Left ventricle myocardium superior (tissue), 1 donor: ENCODE data around the gene CD40. TPM values are rescaled to one million over a fixed set of nuclear protein-coding genes. Genes with fewer than 3 reads are reported as not detected.
"Not testable (repeated sequence)": the region's sequence is repeated elsewhere in the genome, so short reads cannot be mapped to it uniquely, and the experiment has no call there.

Experiments used
- ATAC-seq: fragments of 200-7000 bp; cut with Tn5 transposase; one replicate; pipeline ENCODE4 v1.9.1; 2020; ENCODE audit warnings: mild to moderate bottlenecking, moderate library complexity
- DNase-seq: peaks from one replicate; pipeline ENCODE4 v3.0.0-alpha.2; 2020
- intact Hi-C: fragments of 100-400 bp; cut with micrococcal nuclease; formaldehyde crosslinking; loops from one replicate; pipeline ENCODE4 v1.11.0; 2022
- total RNA-seq: library from RNA; stranded (reverse); fragmentation: NEBNext Ultra II Directional; extraction: Animal tissue kit (Norgen Biotek cat#: 25700); gene quantifications from one replicate; pipeline ENCODE4 v1.2.1, GENCODE V29; 2021
- donor health status: DM: no; HTN: yes; CAD: no; lungs with severe emphysema.

CD40 gene
- total RNA-seq, 1 donor from 2014 or later: 6.7 TPM

DNA sequence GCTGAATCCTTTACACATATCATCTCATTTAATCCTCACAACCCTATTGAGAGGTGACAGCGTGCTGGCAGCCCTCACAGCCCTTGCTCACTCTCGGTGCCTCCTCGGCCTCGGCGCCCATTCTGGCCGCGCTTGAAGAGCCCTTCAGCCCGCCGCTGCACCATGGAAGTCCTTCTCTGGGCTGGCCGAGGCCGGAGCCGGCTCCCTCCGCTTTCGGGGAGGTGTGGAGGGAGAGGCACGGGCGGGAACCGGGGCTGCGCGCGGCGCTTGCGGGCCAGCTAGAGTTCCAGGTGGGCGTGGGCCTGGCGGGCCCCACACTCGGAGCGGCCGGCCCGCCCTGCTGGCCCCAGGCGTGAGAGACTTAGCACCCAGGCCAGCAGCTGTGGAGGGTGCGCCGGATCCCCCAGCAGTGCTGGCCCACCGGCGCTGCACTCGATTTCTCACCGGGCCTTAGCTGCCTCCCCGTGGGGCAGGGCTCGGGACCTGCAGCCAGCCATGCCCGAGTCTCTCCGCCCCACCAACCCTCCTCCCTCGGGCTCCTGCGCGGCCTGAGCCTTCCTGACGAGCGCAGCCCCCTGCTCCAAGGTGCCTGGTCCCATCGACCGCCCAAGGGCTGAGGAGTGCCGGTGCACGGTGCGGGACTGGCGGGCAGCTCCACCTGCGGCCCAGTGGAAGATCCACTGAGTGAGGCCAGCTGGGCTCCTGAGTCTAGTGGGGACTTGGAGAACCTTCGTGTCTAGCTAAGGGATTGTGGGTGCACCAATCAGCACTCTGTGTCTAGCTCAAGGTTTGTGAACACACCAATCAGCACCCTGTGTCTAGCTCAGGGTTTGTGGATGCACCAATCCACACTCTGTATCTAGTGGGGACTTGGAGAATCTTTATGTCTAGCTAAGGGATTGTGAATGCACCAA, 26.2 kb upstream of the CD40 start:
- DNase-seq: peak; percentile 30
- intact Hi-C loops, ATAC-seq: not testable (repeated sequence)

DNA sequence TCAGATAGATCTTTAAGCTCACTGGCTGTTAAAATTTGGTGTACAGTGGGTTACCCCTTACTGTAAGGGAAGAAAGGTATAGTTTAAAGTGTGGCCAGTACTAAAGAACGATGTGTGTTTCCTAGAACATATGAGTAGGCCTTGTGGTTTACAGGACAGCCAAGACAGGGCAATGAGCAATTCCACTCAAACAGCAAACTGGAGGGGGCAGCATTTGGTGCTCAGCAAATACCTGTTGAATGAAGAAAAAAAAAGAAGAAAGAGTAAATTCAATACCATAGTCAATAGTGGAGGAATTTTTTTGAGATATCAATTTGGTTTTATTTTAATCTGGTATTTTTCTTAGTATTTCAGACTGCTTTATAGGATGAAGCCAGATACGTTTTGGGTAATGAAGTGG, 24.6 kb upstream of the CD40 start:
- ATAC-seq (no peak), DNase-seq (no peak)
- intact Hi-C loops: no loop called here

DNA sequence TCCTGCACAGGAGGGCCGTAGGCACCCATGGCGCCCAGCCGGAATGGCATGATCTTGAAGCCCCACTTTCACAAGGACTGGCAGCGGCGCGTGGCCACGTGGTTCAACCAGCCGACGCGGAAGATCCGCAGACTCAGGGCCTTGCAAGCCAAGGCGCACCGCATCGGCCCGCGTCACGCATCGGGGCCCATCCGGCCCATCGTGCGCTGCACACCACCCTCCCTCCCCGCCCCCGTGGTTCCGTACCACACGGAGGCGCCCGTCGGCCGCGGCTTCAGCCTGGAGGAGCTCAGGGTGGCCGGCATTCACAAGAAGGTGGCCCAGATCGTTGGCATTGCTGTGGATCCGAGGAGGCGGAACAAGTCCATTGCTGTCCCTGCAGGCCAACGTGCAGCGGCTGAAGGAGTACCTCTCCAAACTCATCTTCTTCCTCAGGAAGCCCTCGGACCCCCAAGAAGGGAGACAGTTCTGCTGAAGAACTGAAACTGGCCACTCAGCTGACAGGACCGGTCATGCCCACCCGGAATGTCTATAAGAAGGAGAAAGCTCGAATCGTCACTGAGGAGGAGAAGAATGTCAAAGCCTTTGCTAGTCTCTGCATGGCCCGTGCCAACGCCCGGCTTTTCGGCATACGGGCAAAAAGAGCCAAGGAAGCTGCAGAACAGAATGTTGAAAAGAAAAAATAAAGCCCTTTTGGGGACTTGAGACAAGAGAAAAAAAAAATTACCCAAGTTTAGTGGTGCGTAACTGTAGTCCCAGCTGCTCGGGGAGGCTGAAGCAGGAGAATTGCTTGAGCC, 18.4 kb upstream of the CD40 start:
- intact Hi-C loops: no loop called here
- DNase-seq: peak; percentile 48
- ATAC-seq: peak; percentile 52

DNA sequence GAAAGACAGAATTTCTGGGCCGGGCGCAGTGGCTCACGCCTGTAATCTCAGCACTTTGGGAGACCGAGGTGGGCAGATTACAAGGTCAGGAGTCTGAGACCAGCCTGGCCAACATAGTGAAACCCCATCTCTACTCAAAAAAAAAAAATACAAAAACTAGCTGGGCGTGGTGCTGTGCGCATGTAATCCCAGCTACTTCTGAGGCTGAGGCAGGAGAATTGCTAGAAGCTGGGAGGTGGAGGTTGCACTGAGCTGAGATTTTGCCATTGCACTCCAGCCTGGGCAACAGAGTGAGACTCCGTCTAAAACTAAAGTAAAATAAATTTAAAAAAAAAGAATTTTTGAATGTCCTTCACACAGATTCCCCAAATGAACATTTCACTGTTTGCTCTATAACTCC, 17.7 kb upstream of the CD40 start:
- DNase-seq, ATAC-seq, intact Hi-C loops: not testable (repeated sequence)

DNA sequence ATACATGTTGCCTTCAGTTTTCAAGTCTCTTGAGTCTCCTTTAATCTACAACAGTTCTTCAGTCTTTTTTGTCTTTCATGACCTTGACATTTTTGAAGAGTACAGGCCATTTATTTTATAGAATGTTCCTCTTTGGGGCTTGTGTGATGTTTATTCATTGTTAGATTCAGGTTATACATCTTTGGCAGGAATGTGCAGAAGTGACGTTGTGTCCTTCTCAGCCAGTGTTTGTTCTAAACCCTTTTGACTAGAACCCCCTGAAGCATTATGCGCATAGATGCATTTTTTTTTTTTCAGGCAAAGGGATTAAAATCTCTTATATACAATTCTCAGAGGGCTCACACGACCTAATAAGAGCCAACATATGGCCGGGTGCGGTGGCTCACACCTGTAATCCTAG, 17.1 kb upstream of the CD40 start:
- no peak for ATAC-seq
- DNase-seq: no peak
- intact Hi-C loops: no loop called here

DNA sequence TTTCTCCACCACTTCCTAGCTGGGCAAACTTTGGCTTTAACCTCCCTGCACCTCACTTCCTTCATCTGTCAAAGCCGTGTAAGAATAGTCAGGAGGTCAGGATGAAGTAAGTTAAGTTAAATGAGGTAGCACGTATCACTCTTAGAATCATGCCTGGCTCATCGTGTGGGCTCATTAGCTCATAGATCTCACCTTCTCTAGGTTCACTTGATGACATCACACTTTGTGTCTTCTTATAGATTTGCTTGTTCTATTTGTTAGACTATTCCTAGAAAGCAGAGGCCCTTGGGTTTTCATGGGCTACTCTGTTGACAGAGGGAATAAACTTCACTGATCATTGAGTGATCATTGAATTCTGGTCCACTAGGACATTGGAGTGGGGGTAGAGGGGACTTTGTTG, 16.2 kb upstream of the CD40 start:
- DNase-seq (no peak), ATAC-seq (no peak)
- intact Hi-C loops: no loop called here

DNA sequence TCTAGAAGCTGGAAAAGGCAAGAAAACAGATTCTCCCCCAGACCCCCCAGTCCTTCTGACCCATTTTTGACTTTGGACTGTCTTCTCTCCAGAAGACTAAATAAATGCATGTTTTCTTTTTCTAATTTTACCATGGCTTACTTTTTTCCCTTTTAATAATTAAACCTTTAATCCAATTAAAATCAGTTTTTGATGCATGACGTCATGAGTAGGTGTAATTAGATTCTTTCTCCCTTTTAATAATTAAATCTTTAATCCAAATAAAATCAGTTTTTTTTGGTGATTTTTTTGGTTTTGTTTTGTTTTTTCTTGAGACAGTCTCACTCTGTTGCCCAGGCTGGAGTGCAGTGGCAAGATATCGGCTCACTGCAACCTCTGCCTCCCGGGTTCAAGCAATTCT, 15.2 kb upstream of the CD40 start:
- DNase-seq: no peak

DNA sequence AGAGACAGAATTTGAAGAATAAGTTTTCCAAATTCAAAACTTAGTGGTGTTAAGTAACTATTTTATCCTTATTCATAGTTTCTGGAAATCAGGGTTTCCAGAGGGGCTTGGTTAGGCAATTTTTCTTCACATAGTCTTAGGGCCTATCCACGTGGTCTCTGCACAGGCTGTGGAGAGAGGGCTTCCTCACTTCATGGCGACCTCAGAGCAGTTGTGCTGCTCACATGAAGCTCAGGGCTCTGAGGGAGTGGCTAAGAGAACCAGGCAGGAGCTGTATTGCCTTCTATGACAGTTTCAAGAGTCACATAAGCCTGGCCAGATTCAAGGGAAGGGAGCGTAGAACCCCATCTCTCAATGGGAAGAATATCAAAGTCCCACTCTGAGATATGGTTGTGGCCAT, 13.9 kb upstream of the CD40 start:
- intact Hi-C loops: no loop called here
- DNase-seq: no peak
- no peak for ATAC-seq

More for the DNA sequence above, 15.2 kb upstream of the CD40 start:
- intact Hi-C loops: no loop called here
- ATAC-seq: no peak

DNA sequence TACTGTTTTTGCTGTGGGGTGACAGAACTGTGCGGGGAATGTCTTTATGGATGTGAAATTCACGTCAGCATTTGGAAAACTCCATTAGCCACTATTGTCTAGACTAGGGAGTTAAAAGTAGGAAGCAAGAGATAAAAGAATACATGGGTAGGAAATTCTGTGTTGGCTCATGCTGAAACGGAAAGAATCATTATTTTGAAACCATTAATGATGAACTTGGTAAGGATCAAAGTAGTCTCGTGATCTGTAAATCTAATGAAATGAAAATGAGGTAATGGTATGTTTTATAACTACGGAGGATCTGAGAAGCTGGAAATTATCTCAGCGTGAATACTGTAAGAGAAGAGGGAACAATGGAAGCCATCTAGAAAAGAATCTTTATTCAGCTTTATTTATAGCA, 11.1 kb upstream of the CD40 start:
- intact Hi-C loops: no loop called here
- DNase-seq: no peak
- ATAC-seq: no peak

DNA sequence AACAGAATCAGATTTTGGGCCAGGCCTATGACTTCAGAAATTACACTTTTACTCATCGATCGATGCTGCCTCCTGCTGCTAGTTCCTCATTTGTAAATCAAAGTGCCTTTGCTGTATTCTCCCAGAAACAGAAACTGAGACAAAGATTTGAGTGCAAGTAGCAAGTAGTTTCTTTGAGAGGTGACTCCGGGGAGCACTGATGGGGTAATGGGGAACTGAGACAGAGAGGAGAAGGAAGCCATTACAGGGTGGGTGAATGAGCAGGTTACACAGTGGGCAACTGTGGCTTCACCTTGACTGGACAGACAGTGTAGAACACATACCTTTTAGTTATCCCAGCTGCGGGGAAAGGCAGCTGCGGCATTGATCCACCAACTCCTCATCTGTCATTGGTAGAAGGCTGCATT, 9.7 kb upstream of the CD40 start:
- DNase-seq (no peak), ATAC-seq (no peak)
- intact Hi-C loops: no loop called here

DNA sequence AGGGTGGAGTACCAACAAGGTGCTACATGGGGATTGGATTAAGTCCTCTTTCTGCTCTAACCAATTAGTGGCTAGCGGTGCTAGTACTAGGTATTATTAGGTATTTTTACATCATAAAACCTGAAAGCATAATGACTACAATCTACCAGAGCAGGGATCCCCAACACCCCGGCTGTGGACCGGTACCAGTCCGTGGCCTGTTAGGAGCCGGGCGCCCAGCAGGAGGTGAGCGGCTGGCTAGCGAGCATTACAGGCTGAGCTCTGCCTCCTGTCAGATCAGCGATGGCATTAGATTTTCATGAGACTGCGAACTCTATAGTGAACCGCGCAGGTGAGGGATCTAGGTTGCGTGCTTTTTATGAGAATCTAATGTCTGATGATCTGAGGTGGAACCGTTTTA, 9.1 kb upstream of the CD40 start:
- ATAC-seq: no peak
- DNase-seq: no peak
- intact Hi-C loops: no loop called here

DNA sequence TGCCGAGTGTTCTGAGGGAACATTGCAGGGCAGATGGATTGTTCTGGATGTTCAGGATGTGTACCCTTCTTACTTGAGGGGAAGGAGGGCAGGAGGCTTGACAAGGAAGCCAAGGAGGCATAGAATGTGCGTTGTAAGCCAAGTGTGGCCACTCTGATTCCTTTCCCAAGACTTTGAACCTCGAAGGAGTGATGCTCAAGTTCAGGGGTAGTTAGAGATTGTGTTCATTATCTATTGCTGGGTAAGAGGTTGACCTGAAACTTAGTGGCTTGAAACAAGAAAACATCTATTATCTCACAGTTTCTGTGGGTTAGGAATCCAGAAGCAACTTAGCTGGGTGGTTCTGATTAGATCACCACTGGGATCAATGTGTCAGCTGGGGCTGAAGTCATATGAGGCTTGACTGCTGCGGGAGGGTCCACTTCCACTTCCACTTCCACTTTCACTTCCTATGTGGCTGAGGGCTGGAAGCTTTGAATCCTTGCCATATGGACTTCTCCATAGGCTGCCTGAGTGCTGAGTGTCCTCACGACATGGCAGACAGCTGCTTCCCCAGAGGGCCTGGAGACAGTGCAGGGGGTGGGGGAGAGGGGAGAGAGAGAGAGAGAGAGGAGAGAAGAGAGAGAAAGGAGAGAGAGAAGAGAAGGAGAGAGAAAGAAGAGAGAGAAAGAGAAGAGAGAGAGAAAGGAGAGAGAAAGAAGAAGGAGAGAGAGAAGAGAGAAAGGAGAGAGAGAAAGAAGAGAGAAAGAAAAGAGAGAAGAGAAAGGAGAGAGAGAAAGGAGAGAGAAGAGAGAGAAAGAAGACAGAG, 6.9 kb upstream of the CD40 start:
- ATAC-seq: peak; percentile 78

DNA sequence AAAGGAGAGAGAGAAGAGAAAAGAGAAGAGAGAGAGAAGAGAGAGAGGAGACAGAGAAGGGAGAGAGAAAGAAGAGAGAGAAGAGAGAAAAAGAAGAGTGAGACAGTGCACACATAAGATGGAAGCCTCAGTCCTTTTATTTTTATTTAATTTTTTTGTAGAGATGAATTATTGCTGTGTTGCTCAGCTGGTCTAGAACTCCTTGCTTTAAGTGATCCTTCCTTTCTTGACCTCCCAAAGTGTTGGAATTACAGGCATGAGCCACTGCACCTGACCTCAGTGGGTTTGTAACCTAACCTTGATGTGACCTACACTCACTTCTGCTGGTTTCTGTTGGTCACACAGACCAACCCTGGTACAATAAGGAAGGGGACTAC, 6.3 kb upstream of the CD40 start:
- no peak for DNase-seq
- ATAC-seq: no peak
- intact Hi-C loops: no loop called here

More for the DNA sequence above, 6.9 kb upstream of the CD40 start:
- no peak for DNase-seq
- intact Hi-C loops: no loop called here

DNA sequence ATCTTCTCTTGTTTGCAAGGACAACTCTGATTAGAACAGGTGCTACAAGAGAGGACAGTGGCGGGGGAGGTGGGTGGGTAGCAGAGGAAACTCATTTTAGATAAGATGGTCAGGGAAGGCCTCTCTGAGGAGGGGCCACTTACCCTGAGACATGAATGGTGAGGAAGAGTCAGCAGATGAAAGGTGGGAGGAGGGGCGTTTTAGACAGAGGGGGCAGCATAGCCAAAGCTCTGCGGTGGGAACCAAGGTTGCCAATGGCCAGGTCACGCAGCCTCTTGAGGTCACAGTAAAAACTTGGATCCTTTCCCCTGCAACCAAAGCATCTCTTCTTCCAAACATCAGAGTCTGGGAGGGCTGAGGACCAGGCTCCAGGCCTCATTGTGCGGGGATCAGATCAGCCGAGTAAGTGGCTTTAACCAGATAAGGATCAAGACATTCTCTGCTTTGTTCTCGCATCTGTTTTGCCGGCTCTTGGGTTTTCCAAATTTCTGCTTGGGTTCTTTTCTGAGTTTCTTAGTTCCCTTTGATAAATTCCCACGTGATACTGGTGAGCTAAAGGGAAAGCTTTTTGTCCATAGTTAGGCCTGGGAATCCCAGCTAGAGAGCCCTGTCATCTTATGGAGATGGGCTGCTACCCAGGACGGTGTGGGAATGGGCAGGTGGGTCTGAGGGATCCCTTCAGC, 5.5 kb upstream of the CD40 start:
- intact Hi-C loops: no loop called here
- DNase-seq (no peak), ATAC-seq (no peak)

DNA sequence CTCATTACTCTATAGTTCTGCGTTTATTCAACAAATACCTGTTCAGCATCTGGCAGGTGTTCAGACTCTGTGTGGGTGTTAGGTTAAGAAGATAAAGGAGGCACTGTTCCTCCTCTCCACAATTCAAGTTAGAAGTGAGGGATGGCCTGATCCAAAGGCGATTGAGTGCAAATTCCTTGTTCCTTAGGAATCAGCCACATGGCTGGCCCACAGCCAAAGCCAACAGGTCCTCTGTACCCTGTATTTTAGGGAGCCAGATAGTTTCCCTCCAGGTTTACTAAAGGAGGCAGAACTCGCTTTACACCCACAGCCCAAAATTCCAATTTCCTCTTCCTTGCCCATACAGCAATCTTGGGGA, 5.0 kb upstream of the CD40 start:
- ATAC-seq (no peak), DNase-seq (no peak)
- intact Hi-C loops: no loop called here

DNA sequence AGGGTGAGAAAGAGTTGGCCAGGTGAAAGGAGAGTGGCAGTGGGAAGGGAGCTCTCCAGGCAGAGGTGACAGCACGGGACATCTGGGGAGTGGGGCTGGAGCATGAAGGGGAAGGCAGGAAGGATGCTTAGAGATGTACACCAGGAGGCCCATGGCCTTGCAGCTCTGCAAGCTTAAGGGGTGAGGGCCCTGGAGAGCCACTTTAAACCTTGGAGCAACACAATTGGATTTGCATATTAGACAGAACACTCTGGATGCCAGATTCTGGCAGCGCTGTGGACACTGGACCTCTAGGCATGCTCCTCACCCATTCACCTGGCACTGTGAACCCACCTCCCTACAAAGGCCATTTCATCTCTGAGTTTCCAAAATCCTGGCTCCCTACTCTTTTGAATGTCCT, 3.7 kb upstream of the CD40 start:
- DNase-seq (no peak), ATAC-seq (no peak)
- intact Hi-C loops: no loop called here

DNA sequence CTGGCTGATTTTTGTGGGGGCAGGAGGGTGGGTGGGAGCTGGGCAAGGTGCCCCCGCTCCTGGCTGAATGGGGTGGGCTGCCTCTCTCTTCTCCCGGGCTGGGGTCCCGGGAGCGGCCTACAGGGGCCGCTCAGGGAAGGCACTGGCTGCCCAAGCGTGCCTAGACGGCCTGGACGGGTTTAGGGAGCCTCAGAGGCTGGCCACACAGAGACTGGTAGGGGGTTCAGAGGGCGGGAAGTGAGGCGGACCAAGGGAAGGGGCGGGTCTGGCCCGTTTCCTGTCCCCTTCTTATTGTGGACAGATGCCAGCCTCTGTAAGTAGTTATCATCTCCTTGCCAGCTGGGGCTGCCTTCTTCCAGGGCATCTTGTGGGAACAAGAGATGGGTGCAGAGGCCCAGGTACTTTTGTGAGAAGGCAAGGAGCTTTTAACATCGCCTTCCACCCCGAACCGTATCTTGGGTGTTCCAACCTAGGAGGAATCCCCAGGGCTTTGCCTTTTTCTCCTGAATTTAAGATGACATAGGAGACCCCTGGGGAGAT, 437 bp downstream of the CD40 start:
- ATAC-seq (peak; percentile 75), DNase-seq (peak; percentile 59)
- intact Hi-C loops: no loop called here

DNA sequence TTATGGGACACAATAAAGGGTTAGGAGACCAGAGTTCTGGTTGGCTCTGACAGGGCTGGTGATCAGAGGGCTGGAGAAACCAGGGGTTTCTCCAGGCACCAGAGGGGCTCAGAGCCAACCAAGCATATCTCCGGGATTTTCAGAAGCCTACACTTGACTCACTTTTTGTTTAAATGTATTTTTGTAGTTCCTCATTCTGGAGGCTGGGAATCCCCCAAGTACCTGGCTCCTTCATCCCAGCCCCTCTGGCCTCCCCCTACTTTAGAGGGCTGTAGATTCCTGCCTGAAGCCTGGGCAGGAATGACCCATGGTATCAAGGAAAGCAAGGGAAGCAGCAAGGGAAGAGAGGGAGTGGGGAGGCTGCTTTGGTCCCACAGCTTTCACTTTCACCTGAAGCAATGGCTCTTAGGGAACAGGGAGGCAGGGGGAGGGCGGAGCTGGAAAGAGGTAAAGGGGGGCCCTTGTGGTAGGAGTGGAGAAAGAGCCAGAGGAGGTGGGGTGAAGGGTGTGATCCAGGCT, 973 bp downstream of the CD40 start:
- intact Hi-C loops: no loop called here
- ATAC-seq: no peak
- no peak for DNase-seq

DNA sequence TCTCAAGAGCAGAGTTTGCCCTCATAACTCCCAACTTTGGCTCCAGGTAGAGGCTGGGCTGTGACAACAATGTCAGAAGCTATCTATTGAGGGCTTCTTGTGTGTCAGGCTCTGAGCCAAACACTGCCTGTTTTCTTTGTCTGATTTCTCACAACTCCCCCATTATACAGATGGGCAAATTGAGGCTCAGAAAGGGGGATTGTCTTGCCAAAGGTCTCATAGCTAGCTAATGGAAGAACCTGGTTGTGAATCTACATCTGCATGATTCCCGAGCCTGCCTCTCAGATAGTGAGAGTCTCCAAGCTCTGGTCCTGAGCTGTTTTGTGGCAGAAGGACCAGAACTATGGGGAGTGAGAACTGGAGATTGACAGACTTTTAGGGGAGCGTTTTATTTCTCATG, 1.4 kb downstream of the CD40 start:
- DNase-seq (no peak), ATAC-seq (no peak)
- intact Hi-C loops: no loop called here
